ENCODE results near the gene LTBR. TPM values are rescaled to one million over a fixed set of nuclear protein-coding genes. Genes with fewer than 3 reads are reported as not detected.
"Not testable (repeated sequence)": the region's sequence is repeated elsewhere in the genome, so short reads cannot be mapped to it uniquely, and the experiment has no call there.

Gene LTBR
- total RNA-seq, 2 donors from 2014 or later: 186 to 264 TPM

DNA sequence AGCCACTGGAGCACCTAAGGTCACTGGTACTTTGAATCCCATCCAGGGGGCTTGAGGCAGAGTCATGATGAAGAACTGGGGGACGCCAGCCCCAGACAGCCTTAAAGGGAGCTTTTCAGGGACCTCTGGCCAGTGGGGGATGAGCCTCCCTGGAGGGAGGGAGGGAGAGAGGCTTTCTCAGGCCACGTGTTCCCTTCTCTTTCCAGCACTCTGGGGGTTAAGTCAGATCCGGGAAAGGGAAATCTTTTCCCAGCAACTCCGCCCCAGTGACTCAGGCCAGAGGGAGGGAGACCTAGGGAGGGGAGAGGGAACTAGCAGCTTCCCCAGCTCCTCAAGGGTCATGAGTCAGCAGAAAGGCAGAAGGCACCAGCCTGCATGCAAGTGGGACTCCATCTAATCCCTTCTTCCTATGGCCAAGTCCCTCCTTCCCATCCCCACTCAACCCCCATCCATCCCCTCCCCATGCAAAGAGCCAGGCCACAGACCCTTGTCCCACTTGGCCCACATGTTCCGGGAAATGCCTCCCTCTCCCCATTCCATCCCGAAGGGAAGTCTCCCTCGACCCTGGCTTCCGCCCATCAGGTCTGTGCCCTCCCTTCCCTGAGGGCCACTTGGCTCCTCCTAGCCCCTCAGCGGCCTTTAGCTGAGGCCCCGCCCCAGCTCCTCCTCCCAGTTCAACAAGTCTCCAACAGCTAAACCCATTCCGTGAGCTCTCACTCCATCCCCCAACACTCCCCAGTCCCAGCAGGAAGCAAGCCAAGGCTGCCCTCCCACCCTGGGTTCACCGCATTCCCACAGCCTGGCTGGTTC, 47.7 kb upstream of the LTBR start:
- TF ChIP-seq, protein P1, sequence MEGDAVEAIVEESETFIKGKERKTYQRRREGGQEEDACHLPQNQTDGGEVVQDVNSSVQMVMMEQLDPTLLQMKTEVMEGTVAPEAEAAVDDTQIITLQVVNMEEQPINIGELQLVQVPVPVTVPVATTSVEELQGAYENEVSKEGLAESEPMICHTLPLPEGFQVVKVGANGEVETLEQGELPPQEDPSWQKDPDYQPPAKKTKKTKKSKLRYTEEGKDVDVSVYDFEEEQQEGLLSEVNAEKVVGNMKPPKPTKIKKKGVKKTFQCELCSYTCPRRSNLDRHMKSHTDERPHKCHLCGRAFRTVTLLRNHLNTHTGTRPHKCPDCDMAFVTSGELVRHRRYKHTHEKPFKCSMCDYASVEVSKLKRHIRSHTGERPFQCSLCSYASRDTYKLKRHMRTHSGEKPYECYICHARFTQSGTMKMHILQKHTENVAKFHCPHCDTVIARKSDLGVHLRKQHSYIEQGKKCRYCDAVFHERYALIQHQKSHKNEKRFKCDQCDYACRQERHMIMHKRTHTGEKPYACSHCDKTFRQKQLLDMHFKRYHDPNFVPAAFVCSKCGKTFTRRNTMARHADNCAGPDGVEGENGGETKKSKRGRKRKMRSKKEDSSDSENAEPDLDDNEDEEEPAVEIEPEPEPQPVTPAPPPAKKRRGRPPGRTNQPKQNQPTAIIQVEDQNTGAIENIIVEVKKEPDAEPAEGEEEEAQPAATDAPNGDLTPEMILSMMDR (IDR thresholded peaks at IDR 0.05): no peak
- TF ChIP-seq POLR2A (IDR thresholded peaks at IDR 0.05): peak; percentile 69
- TF ChIP-seq POLR2AphosphoS5 (IDR thresholded peaks at IDR 0.05): peak; percentile 82
- intact Hi-C loops (cut with DNase I): loop anchor here (2.0 kb wide), 1 partner anchor 49 kb away; the partner anchor contains the start of gene LTBR
- Histone ChIP-seq H3K4me1 (replicated peaks) (peaks cover 40% of the 10 kb centered on the region), H3K36me3 (peaks cover 16 to 18% of the 10 kb centered on the region in 2 donors), H3K9me3 (no peaks in the 10 kb centered on the region), H3K4me3 (peak overlapping the region; percentile 22 to 30), H3K27ac (peak overlapping the region; percentile 94 to 97), H3K27me3 (replicated peaks; ENCODE audit: insufficient read depth) (no peaks in the 10 kb centered on the region)
- under 1% methylated on average over 12 of the region's 12 CpGs for WGBS
- peak; percentile 89 for DNase-seq (ENCODE audit: low spot score)

DNA sequence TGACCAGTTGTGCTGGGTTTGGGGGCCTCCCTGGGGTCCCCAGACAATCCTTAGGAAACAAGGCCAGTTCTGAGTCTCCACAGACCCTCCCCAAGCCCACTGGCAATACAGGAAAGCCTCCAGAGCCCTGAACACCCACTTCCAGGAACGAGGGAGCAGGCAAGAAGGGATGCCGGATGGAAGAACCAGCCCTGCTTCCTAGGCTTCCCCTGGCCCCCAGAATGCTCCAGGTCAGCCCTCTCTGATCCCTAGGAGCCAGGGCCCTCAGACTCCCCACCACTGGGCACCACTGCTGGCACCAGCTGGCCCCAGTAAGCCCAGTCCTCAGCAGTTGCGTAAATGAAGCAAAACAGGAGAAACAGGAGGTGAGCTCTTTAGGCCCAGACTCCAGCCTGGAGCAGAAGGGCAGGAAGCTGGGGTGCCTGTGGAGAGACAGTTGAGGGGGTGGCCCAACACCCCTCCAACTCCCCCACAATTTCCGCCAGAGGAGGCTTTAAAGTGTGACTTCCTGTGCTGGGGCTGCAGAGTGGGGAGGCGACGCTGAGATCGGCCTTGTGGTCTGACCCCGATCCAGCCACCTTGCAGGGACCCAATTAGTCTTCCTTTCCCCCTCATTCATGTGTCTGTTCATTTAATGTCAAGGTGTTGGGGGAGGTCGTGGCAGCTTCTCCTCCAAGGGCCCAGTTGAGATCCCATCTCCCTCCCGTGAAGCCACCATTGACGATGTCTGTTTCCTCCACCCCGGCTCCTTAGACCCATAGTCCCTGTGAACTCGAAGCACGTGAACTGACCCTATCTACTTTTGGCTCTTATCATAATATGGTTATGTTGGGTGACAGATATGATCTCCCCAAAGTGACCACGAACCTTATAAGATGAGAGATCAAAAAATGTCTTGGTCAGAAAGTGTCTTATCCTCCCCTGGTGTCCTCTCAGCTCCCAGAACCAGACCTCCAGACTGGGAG, 46.8 kb upstream of the LTBR start:
- DNase-seq (ENCODE audit: low spot score): no peak
- 45% methylated on average over 15 of the region's 15 CpGs for WGBS
- no peaks in the 10 kb centered on the region for H3K9me3 ChIP-seq
- H3K4me3 ChIP-seq: peak overlapping the region; percentile 22 to 30
- TF ChIP-seq, protein P1 (IDR thresholded peaks at IDR 0.05): no peak
- TF ChIP-seq POLR2A (IDR thresholded peaks at IDR 0.05) (no peak), POLR2AphosphoS5 (IDR thresholded peaks at IDR 0.05) (no peak)
- peaks cover 40% of the 10 kb centered on the region for H3K4me1 ChIP-seq (replicated peaks)
- intact Hi-C loops (cut with DNase I): loop anchor here (2.0 kb wide), 1 partner anchor 48 kb away; the partner anchor contains the start of gene LTBR
- peaks cover 12 to 14% of the 10 kb centered on the region in 2 donors for H3K36me3 ChIP-seq
- peak overlapping the region; percentile 94 to 97 for H3K27ac ChIP-seq
- no peaks in the 10 kb centered on the region for H3K27me3 ChIP-seq (replicated peaks; ENCODE audit: insufficient read depth)

DNA sequence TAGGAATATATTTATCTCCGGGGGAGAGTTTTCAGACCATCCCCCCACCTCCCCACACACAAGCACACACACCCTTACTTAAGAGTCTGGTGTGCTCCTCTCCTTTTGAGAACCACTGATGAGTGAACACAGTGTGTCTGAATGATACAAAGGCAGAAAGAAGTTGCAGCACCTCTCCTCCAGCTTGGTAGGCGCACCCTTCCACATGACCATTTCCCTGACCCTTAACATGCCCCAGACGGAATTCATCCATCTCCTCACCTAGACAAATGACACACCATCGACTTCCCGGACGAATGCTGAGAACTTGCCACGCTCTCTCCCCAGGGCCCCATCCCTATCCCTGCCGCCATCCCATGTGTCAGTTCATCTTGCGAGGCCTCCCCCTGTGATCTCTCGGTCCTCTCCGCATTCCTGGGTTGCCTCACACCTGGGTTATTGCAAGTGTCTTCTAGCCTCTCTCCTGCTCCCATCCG, 46.0 kb upstream of the LTBR start:
- Histone ChIP-seq H3K36me3 (peaks cover 6 to 7% of the 10 kb centered on the region in 2 donors), H3K27ac (peak overlapping the region; percentile 94 to 97), H3K4me1 (replicated peaks) (peaks cover 44% of the 10 kb centered on the region), H3K4me3 (no peak overlapping the region), H3K9me3 (no peaks in the 10 kb centered on the region), H3K27me3 (replicated peaks; ENCODE audit: insufficient read depth) (no peaks in the 10 kb centered on the region)
- no peak for DNase-seq (ENCODE audit: low spot score)
- 61% methylated on average over 12 of the region's 12 CpGs for WGBS
- TF ChIP-seq POLR2AphosphoS5 (IDR thresholded peaks at IDR 0.05) (no peak), POLR2A (IDR thresholded peaks at IDR 0.05) (no peak)
- TF ChIP-seq, protein P1 (IDR thresholded peaks at IDR 0.05): no peak
- intact Hi-C loops (cut with DNase I): loop anchor here (2.0 kb wide), 1 partner anchor 47 kb away; the partner anchor contains the start of gene LTBR

DNA sequence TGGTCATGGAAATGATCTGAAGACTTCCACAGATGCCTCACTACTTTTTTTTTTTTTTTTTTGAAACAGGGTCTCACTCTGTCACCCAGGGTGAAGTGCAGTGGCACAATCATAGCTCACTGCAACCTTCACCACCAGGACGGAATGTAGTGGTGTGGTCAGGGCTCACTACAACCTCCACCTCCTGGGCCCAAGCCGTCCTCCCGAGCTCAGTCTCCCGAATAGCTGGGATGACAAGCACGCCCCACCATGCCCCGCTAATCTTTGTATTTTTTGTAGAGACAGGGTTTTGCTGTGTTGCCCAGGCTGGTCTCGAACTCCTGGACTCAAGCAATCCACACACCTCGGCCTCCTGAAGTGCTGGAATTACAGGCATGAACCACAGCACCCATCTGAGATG, 45.4 kb upstream of the LTBR start:
- H3K36me3 ChIP-seq; H3K27me3 ChIP-seq (replicated peaks; ENCODE audit: insufficient read depth); H3K9me3 ChIP-seq; intact Hi-C loops (cut with DNase I); DNase-seq (ENCODE audit: low spot score): not testable (repeated sequence)
- WGBS: 69% methylated on average over 8 of the region's 8 CpGs
- peaks cover 44% of the 10 kb centered on the region for H3K4me1 ChIP-seq (replicated peaks)
- H3K4me3 ChIP-seq: peak overlapping the region in 1 of 2 donors; percentile 84
- H3K27ac ChIP-seq: peak overlapping the region; percentile 94 to 97

DNA sequence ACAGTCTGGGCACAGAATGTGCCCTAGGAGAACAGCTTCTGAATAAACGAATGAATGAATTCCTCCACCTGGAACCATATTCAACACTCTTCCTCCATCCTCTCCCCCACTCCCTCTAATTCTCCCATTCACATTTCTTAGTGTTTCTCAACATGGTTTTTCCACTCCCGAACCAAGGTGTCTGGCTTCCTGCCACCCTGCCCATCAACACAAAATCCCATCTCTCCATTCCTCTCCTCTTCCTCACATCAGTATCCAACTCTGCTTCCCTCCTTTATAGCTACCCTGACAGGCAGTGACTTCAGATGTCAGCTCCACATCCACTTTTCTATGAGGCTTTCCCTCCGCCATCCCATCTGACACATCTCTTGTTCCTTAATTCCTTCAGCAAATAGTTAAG, 45.0 kb upstream of the LTBR start:
- H3K36me3 ChIP-seq: no peaks in the 10 kb centered on the region
- H3K4me3 ChIP-seq: peak overlapping the region; percentile 62 to 84
- H3K4me1 ChIP-seq (replicated peaks): peaks cover 44% of the 10 kb centered on the region
- DNase-seq (ENCODE audit: low spot score): no peak
- intact Hi-C loops (cut with DNase I): no loop called here
- H3K9me3 ChIP-seq: no peaks in the 10 kb centered on the region
- TF ChIP-seq, protein P1 (IDR thresholded peaks at IDR 0.05): no peak
- no peak for TF ChIP-seq POLR2A (IDR thresholded peaks at IDR 0.05)
- no peak for TF ChIP-seq POLR2AphosphoS5 (IDR thresholded peaks at IDR 0.05)
- 29% methylated on average over 3 of the region's 3 CpGs for WGBS
- peak overlapping the region; percentile 94 to 97 for H3K27ac ChIP-seq
- no peaks in the 10 kb centered on the region for H3K27me3 ChIP-seq (replicated peaks; ENCODE audit: insufficient read depth)

Data from prostate gland (tissue), 2 donors.